ENCODE measurements around the gene ABI3.
A peak's percentile ranks its signal among the peaks of the same experiment; 100 is the strongest.
"Not testable (repeated sequence)": the region's sequence is repeated elsewhere in the genome, so short reads cannot be mapped to it uniquely, and the experiment has no call there.

The ABI3 gene

GRCh38 chr17:49254066-49254465, 43.6 kb downstream of the ABI3 start:
- DNase-seq = no peak

- no peak for DNase-seq
These were observed 44.6 kb downstream of the ABI3 start for GRCh38 chr17:49255125-49255524.

- DNase-seq = no peak
These were observed 47.9 kb downstream of the ABI3 start for GRCh38 chr17:49258394-49258793.

GRCh38 chr17:49259663-49260010, 49.1 kb downstream of the ABI3 start:
- no peak for DNase-seq

GRCh38 chr17:49260011-49260816, 49.7 kb downstream of the ABI3 start:
- peak; percentile 67 to 93 for DNase-seq

- peak in 1 of 2 donors; percentile 78 for DNase-seq
These were observed 50.3 kb downstream of the ABI3 start for GRCh38 chr17:49260817-49261291.

- not testable (repeated sequence) for DNase-seq
These were observed 51.0 kb downstream of the ABI3 start for GRCh38 chr17:49261540-49261939.

- DNase-seq = no peak
These were observed 55.7 kb downstream of the ABI3 start for GRCh38 chr17:49266233-49266632.

- DNase-seq = no peak
These were observed 57.4 kb downstream of the ABI3 start for GRCh38 chr17:49267912-49268311.

- DNase-seq = no peak
These were observed 58.8 kb downstream of the ABI3 start for GRCh38 chr17:49269356-49269755.

Measured in inflammatory macrophage treated with lipopolysaccharide for 1 hour (primary cell).